GM19035 (cell line): ENCODE data around the gene GCG.

Experiments used
- ATAC-seq: cut with Tn5 transposase; IDR thresholded peaks from one replicate; pipeline ENCODE4 v1.9.1; 2021; ENCODE audit not compliant: unreplicated experiment

The GCG gene

DNA sequence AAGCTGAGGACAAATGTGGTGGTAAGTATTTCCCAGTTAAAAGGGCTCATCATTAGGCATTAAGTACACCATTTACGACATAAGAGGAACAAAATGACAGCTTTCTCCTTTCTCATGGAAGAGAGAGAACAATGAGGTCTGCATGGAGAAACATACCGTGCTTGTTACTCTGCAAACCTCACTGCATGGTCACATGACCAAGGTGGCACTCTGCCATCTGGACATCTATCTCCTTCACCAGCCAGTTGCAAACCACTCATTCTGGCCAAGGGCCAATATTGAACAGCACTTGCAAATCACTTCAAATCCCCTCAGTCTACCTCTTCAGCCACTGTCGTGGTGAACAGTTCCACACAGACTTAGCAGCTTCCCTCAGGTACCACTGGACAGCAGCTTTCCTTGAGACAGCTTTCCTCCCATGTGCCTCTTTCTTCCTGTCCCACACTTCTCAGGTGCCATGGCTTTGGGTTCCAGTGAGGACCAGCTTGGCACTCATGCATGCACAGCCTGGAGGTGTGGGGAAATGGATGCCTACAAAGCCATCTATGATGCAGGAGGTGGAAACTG, 48.5 kb downstream of the GCG start:
- ATAC-seq: no peak

GRCh38 chr2:162100579-162100978, 51.5 kb downstream of the GCG start:
- no peak for ATAC-seq

DNA sequence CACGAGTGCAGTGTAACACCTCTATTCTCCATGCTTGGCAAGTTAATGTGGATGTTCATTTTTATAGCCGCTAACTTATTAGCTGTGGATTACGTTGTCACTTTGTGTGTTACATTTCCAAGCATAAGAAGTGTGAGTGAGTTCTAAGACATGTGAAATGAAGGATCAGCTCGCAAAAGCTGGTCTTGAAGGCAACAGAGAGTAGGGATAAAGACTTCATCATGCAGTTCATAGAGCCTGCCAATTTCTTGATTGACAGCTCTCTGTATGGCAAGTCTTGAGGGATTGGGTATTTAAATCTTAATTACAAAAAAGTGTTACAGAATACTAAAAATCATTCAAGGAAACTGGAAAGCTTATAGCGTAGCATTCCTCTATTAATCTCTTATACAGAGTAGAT, 52.2 kb downstream of the GCG start:
- no peak for ATAC-seq
